ENCODE data around the gene SLC3A2. TPM values are rescaled to one million over a fixed set of nuclear protein-coding genes. Genes with fewer than 3 reads are reported as not detected.

The SLC3A2 gene
- total RNA-seq, 1 donor from 2014 or later, result 255 TPM

DNA sequence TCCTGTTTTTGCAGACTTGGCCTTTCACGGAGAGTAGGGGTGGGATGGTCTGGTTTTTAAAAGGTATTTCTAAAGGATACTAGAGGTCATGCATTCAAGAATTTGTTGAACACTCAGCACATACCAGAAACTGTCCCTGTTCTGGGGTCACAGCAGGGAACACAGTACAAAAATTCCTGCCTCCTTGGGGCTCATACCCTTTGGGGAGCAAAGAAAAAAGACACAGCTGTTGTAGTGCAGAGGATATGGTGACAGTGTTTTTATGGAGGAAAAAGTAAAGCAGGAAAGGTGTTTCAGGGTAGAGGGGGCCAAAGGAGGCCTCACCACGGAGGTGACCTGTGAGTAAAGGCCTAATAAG is 8.4 kb downstream of the SLC3A2 start:
- no peaks in the 10 kb centered on the region for H3K9me3 ChIP-seq
- TF ChIP-seq, protein P1, sequence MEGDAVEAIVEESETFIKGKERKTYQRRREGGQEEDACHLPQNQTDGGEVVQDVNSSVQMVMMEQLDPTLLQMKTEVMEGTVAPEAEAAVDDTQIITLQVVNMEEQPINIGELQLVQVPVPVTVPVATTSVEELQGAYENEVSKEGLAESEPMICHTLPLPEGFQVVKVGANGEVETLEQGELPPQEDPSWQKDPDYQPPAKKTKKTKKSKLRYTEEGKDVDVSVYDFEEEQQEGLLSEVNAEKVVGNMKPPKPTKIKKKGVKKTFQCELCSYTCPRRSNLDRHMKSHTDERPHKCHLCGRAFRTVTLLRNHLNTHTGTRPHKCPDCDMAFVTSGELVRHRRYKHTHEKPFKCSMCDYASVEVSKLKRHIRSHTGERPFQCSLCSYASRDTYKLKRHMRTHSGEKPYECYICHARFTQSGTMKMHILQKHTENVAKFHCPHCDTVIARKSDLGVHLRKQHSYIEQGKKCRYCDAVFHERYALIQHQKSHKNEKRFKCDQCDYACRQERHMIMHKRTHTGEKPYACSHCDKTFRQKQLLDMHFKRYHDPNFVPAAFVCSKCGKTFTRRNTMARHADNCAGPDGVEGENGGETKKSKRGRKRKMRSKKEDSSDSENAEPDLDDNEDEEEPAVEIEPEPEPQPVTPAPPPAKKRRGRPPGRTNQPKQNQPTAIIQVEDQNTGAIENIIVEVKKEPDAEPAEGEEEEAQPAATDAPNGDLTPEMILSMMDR (IDR thresholded peaks at IDR 0.05), result no peak
- intact Hi-C loops (cut with DNase I), result no loop called here
- no peaks in the 10 kb centered on the region for H3K27me3 ChIP-seq
- DNase-seq (no peak), ATAC-seq (no peak)
- H3K4me3 ChIP-seq, result no peak overlapping the region
- H3K36me3 ChIP-seq, result peaks cover 57% of the 10 kb centered on the region
- H3K4me1 ChIP-seq, result peaks cover 41% of the 10 kb centered on the region
- H3K27ac ChIP-seq, result peak overlapping the region; percentile 19

- H3K4me1 ChIP-seq, result peaks cover 37% of the 10 kb centered on the region
- ATAC-seq, result peak; percentile 62
Measured at GRCh38 chr11:62889484-62890437, 9.1 kb downstream of the SLC3A2 start.

DNA sequence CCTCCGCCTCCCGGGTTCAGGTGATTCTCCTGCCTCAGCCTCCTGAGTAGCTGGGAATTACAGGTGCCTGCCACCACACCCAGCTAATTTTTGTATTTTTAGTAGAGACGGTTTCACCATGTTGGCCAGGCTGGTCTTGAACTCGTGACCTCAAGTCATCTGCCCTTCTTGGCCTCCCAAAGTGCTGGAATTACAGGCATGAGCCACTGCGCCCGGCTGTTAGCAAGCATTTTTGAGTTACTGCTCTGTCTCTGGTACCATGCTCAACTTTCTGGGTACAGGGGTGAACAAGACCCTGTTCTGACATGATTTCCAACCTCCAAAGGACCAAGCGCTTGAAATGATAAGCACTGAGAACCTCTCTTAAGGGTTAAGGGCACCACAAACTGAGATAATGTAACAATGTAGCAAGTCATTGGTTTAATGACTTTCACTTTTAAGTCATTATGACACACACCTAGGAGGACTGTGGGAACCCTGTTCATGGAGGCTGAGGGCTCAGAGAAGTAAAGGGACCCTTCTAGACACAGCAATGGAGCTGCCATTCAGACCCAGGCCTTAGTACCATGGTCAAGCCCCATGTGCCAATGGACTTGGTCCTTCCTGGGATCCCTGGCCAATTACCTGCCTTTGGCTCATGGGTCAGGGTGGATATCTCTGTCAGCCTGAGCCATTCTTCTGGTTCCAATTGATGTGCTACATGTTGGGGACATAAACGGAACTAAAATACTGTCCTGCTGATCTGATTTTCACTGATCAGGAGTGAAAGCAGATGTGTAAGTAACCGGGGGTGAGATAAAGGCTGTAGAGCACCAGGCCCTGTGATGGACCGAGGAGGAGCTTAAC is 11.6 kb downstream of the SLC3A2 start:
- no peak overlapping the region for H3K27ac ChIP-seq

More at GRCh38 chr11:62889484-62890437, 9.1 kb downstream of the SLC3A2 start:
- TF ChIP-seq, protein P1 (IDR thresholded peaks at IDR 0.05), result no peak
- DNase-seq, result no peak
- no peaks in the 10 kb centered on the region for H3K27me3 ChIP-seq
- intact Hi-C loops (cut with DNase I), result no loop called here
- H3K9me3 ChIP-seq, result no peaks in the 10 kb centered on the region
- no peak overlapping the region for H3K4me3 ChIP-seq
- peak overlapping the region; percentile 19 for H3K27ac ChIP-seq
- H3K36me3 ChIP-seq, result peaks cover 51% of the 10 kb centered on the region

GRCh38 chr11:62895501-62895900 is 14.8 kb downstream of the SLC3A2 start:
- no peak overlapping the region for H3K27ac ChIP-seq

More for the DNA sequence above, 11.6 kb downstream of the SLC3A2 start:
- TF ChIP-seq, protein P1 (IDR thresholded peaks at IDR 0.05), result no peak
- Histone ChIP-seq H3K4me1 (peaks cover 18% of the 10 kb centered on the region), H3K4me3 (no peak overlapping the region), H3K9me3 (no peaks in the 10 kb centered on the region), H3K36me3 (peaks cover 25% of the 10 kb centered on the region), H3K27me3 (no peaks in the 10 kb centered on the region)
- intact Hi-C loops (cut with DNase I), result no loop called here
- no peak for DNase-seq
- no peak for ATAC-seq

DNA sequence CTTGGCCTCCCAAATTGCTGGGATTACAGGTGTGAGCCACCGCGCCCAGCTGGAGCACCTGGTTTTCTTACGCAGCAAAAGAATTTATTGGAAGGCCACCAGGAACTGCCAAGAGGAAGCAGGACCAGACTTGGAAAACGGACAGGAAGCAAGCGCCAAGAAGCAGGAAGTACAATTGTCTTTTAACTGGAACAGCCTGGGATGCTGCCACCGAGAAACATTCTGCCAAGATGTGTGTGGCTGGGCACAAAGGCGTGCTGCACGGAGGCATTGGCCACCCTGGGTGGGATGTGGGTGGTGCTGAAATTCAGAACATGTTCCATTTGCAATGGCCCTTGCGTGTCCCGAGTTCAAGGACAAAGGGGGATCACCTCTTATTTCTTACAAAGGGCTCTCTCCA is 15.4 kb downstream of the SLC3A2 start:
- no peak overlapping the region for H3K4me3 ChIP-seq
- TF ChIP-seq, protein P1 (IDR thresholded peaks at IDR 0.05), result no peak
- peak overlapping the region; percentile 63 for H3K27ac ChIP-seq
- H3K9me3 ChIP-seq, result no peaks in the 10 kb centered on the region
- H3K36me3 ChIP-seq, result no peaks in the 10 kb centered on the region
- ATAC-seq (peak; percentile 61), DNase-seq (no peak)
- intact Hi-C loops (cut with DNase I), result no loop called here
- no peaks in the 10 kb centered on the region for H3K4me1 ChIP-seq
- no peaks in the 10 kb centered on the region for H3K27me3 ChIP-seq

More at GRCh38 chr11:62895501-62895900, 14.8 kb downstream of the SLC3A2 start:
- H3K9me3 ChIP-seq, result no peaks in the 10 kb centered on the region
- H3K4me3 ChIP-seq, result no peak overlapping the region
- ATAC-seq (no peak), DNase-seq (no peak)
- TF ChIP-seq, protein P1 (IDR thresholded peaks at IDR 0.05), result no peak
- intact Hi-C loops (cut with DNase I), result no loop called here
- H3K4me1 ChIP-seq, result no peaks in the 10 kb centered on the region
- H3K36me3 ChIP-seq, result no peaks in the 10 kb centered on the region
- no peaks in the 10 kb centered on the region for H3K27me3 ChIP-seq

Measured in upper lobe of right lung (tissue), 1 donor.